Smooth muscle cell (in vitro differentiated cells): ENCODE results near the gene SIM2. TPM values are rescaled to one million over a fixed set of nuclear protein-coding genes. Genes with fewer than 3 reads are reported as not detected.

Experiments
- DNase-seq: peaks from one replicate; lab custom pipeline; 2025; ENCODE audit not compliant: unreplicated experiment; lab: John Stamatoyannopoulos, UW
- H2AFZ ChIP-seq: fragments of 200-600 bp; sonication (generic); 2 replicates; pipeline ENCODE4 v1.6.0; 2016; ENCODE audit warnings: antibody characterized with exemption, low read depth, mild to moderate bottlenecking
- H3F3A ChIP-seq: fragments of 200-600 bp; sonication (generic); 2 replicates; pipeline ENCODE4 v1.6.0; 2017; ENCODE audit warnings: antibody characterized with exemption, low read depth
- H3K27ac ChIP-seq: fragments of 200-600 bp; sonication (generic); 2 replicates; pipeline ENCODE4 v1.5.1; 2016; ENCODE audit warnings: low read depth, mild to moderate bottlenecking
- H3K27me3 ChIP-seq: fragments of 200-600 bp; sonication (generic); 2 replicates; pipeline ENCODE4 v1.6.1; 2016; ENCODE audit warnings: low read depth, mild to moderate bottlenecking
- H3K36me3 ChIP-seq: fragments of 200-600 bp; sonication (generic); 2 replicates; pipeline ENCODE4 v1.5.1; 2016; ENCODE audit warnings: low read depth
- H3K4me1 ChIP-seq: fragments of 200-600 bp; sonication (generic); 2 replicates; pipeline ENCODE4 v1.5.1; 2016; ENCODE audit warnings: low read depth
- H3K4me2 ChIP-seq: fragments of 200-600 bp; sonication (generic); 2 replicates; pipeline ENCODE4 v1.6.0; 2016; ENCODE audit warnings: mild to moderate bottlenecking
- H3K4me3 ChIP-seq: fragments of 200-600 bp; sonication (generic); 2 replicates; pipeline ENCODE4 v1.5.1; 2016; ENCODE audit warnings: mild to moderate bottlenecking
- H3K79me2 ChIP-seq: fragments of 200-600 bp; sonication (generic); 2 replicates; pipeline ENCODE4 v1.6.0; 2016; ENCODE audit warnings: low read depth, mild to moderate bottlenecking
- H3K9ac ChIP-seq: fragments of 200-600 bp; sonication (generic); 2 replicates; pipeline ENCODE4 v1.6.0; 2016; ENCODE audit warnings: low read depth
- H3K9me3 ChIP-seq: fragments of 200-600 bp; sonication (generic); replicated peaks from 2 replicates; pipeline ENCODE4 v1.5.1; 2016; ENCODE audit warnings: low read depth
- H4K20me1 ChIP-seq: fragments of 200-600 bp; sonication (generic); 2 replicates; pipeline ENCODE4 v1.6.0; 2016; ENCODE audit warnings: low read depth
- WGBS: methylation state at CpG from one replicate; pipeline ENCODE4 v1.1.7; 2016; ENCODE audit warnings: low lambda C conversion rate; 5-methylcytosine and 5-hydroxymethylcytosine counted together
- polyA plus RNA-seq: library from polyadenylated mRNA; unstranded; fragments of >200 nt; fragmentation: Nextera tagmentation; extraction: Ambion mirVana; gene quantifications from 2 replicates; pipeline ENCODE4 v1.2.1, GENCODE V29; 2016
- total RNA-seq: library from RNA; depleted of rRNA; stranded (reverse); fragments of >200 nt; gene quantifications from 2 replicates; pipeline ENCODE4 v1.2.3, GENCODE V29; 2014
- TF ChIP-seq, protein P1 (sequence below): fragments of 200-600 bp; sonication (generic); IDR thresholded peaks from 2 replicates; pipeline ENCODE4 v1.5.1; 2017; ENCODE audit warnings: borderline replicate concordance, mild to moderate bottlenecking, antibody characterized with exemption; ENCODE audit not compliant: insufficient read depth, poor library complexity, severe bottlenecking

SIM2 gene
- total and polyA plus RNA-seq, 2 experiments from 2014 or later = 0.25 TPM; not detected in 1

DNA sequence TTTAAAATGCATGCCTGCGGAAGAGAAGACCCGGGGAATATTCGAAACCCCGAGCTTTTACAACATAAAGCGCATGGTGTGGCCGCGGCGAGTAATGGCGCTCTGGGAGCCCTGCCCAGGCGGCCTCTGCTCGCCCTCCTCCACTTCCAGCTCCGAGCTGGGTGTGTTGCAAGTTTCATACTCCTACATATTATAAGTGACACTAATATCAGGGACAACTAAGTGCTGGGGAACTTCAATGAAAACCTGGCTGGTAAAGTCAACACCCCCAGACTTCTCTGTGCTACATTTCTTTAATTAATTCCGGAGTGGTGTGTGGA, 11.8 kb downstream of the SIM2 start:
- Histone ChIP-seq H3K36me3 (no peaks in the 10 kb centered on the region), H3K4me3 (peak overlapping the region; percentile 53), H3K4me1 (peaks cover 39% of the 10 kb centered on the region), H3K9me3 (no peaks in the 10 kb centered on the region), H3K27me3 (peaks cover 100% of the 10 kb centered on the region), H3K9ac (no peak overlapping the region), H2AFZ (peak overlapping the region; percentile 50), H4K20me1 (no peaks in the 10 kb centered on the region), H3F3A (no peaks in the 10 kb centered on the region), H3K79me2 (no peaks in the 10 kb centered on the region), H3K4me2 (peak overlapping the region; percentile 91), H3K27ac (no peak overlapping the region)
- TF ChIP-seq, protein P1, sequence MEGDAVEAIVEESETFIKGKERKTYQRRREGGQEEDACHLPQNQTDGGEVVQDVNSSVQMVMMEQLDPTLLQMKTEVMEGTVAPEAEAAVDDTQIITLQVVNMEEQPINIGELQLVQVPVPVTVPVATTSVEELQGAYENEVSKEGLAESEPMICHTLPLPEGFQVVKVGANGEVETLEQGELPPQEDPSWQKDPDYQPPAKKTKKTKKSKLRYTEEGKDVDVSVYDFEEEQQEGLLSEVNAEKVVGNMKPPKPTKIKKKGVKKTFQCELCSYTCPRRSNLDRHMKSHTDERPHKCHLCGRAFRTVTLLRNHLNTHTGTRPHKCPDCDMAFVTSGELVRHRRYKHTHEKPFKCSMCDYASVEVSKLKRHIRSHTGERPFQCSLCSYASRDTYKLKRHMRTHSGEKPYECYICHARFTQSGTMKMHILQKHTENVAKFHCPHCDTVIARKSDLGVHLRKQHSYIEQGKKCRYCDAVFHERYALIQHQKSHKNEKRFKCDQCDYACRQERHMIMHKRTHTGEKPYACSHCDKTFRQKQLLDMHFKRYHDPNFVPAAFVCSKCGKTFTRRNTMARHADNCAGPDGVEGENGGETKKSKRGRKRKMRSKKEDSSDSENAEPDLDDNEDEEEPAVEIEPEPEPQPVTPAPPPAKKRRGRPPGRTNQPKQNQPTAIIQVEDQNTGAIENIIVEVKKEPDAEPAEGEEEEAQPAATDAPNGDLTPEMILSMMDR = no peak
- WGBS = 4% methylated on average over 13 of the region's 13 CpGs
- DNase-seq = no peak

DNA sequence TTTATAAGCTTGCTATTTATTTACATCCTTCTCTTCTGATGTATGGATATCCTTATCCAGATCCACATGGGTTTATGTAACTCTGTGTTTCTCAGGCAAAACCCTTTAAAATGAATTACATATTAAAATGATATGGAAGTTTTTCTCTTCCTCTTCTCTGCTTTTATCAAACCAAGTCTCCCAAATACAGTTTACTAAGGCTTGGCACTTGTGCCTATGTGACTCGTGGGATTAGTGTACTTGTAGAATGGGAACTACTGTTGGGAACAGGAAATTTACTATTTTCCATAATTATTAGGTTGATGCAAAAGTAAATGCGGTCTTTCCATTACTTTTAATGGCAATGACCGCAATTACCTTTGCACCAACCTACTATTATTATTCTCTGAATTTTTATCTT, 14.8 kb downstream of the SIM2 start:
- H3K27me3 ChIP-seq = peaks cover 73% of the 10 kb centered on the region
- TF ChIP-seq, protein P1 = no peak

DNA sequence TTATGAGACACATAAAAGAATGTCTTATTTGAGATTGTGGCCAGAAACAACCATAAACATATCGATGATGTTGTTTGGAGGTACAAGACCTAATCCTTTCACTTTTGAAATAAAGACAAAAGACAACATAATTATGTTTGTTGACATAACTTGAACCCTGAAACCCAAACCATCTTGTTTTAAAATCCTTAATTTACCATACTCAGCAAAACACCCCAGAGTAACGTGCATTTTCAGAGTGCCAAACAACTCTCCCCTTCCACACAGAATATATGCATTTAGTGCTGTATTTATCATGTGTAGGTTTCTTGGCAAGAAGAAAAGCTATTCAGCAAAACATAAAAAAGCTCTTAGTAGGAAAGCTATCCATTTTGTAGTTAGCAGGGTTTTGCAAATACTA, 17.5 kb downstream of the SIM2 start:
- Histone ChIP-seq H3K27ac (no peak overlapping the region), H3K4me1 (no peaks in the 10 kb centered on the region), H3K36me3 (no peaks in the 10 kb centered on the region), H3K4me3 (no peak overlapping the region), H3K4me2 (no peak overlapping the region), H3K9ac (no peak overlapping the region), H2AFZ (no peak overlapping the region), H3K27me3 (peaks cover 46% of the 10 kb centered on the region), H3F3A (no peaks in the 10 kb centered on the region), H4K20me1 (no peaks in the 10 kb centered on the region), H3K9me3 (no peaks in the 10 kb centered on the region), H3K79me2 (no peaks in the 10 kb centered on the region)
- 92% methylated on average over 2 of the region's 2 CpGs for WGBS
- DNase-seq = no peak
- TF ChIP-seq, protein P1 = no peak

More for the DNA sequence above, 14.8 kb downstream of the SIM2 start:
- no peak for DNase-seq
- no peaks in the 10 kb centered on the region for H3F3A ChIP-seq
- no peaks in the 10 kb centered on the region for H3K36me3 ChIP-seq
- H3K9ac ChIP-seq = no peak overlapping the region
- no peak overlapping the region for H3K4me2 ChIP-seq
- no peaks in the 10 kb centered on the region for H3K79me2 ChIP-seq
- H2AFZ ChIP-seq = no peak overlapping the region
- no peak overlapping the region for H3K27ac ChIP-seq
- 80% methylated on average over 3 of the region's 3 CpGs for WGBS
- H3K9me3 ChIP-seq = no peaks in the 10 kb centered on the region
- peaks cover 18% of the 10 kb centered on the region for H3K4me1 ChIP-seq
- H4K20me1 ChIP-seq = no peaks in the 10 kb centered on the region
- no peak overlapping the region for H3K4me3 ChIP-seq

DNA sequence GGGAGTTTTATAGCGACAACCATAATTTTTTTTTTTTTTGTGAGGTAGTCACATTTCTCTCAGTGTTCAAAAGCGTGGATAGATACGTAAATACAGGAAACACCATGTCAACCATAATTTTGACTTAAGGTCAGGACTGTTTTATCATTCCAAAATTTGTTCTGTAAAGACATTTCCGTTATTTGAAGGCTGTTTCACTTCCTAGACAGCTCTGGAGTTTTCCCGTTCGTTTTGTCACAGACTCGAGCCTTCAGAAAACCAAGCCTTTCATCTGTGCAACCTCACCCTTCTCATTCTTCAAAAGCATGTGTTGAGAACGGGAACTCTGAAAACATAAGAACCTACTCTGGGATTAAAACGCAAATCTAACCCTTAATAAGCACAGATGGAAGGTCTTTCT, 17.9 kb downstream of the SIM2 start:
- WGBS = 86% methylated on average over 9 of the region's 9 CpGs

More for the DNA sequence above, 17.9 kb downstream of the SIM2 start:
- Histone ChIP-seq H2AFZ (no peak overlapping the region), H3K4me1 (no peaks in the 10 kb centered on the region), H3K4me2 (no peak overlapping the region), H3F3A (no peaks in the 10 kb centered on the region), H3K27me3 (peaks cover 42% of the 10 kb centered on the region), H3K36me3 (no peaks in the 10 kb centered on the region), H4K20me1 (no peaks in the 10 kb centered on the region), H3K27ac (no peak overlapping the region), H3K9ac (no peak overlapping the region), H3K9me3 (no peaks in the 10 kb centered on the region), H3K4me3 (no peak overlapping the region), H3K79me2 (no peaks in the 10 kb centered on the region)
- DNase-seq = no peak
- TF ChIP-seq, protein P1 = no peak
